C4-2B (cell line): ENCODE results near the gene SULT1E1.

Experiments used
- H3K27ac ChIP-seq: fragments of 450-650 bp; 2 replicates; pipeline ENCODE4 v1.5.1; 2017
- CTCF ChIP-seq: fragments of 450-650 bp; conservative IDR thresholded peaks from 2 replicates; pipeline ENCODE4 v1.5.1; 2017; ENCODE audit warnings: mild to moderate bottlenecking
- ZFX ChIP-seq: fragments of 450-650 bp; IDR thresholded peaks from 2 replicates; pipeline ENCODE4 v1.6.1; 2017

Gene SULT1E1

GRCh38 chr4:69800599-69800998, 59.3 kb downstream of the SULT1E1 start:
- H3K27ac ChIP-seq, result no peak overlapping the region
- no peak for TF ChIP-seq CTCF
- TF ChIP-seq ZFX, result no peak

GRCh38 chr4:69799337-69799736, 60.6 kb downstream of the SULT1E1 start:
- no peak for TF ChIP-seq ZFX
- TF ChIP-seq CTCF, result no peak
- no peak overlapping the region for H3K27ac ChIP-seq

GRCh38 chr4:69793732-69794131, 66.2 kb downstream of the SULT1E1 start:
- TF ChIP-seq CTCF, result no peak

More at GRCh38 chr4:69793732-69794131, 66.2 kb downstream of the SULT1E1 start:
- no peak overlapping the region for H3K27ac ChIP-seq
